Fibroblast of skin of left biceps (primary cell): ENCODE measurements around the gene RHEB.

Source experiments
- DNase-seq, 2 experiments: peaks; one replicate each; pipeline ENCODE4 v3.0.0-alpha.2; 2013; ENCODE audit warnings: low read depth in 2 of 2

Gene RHEB

DNA sequence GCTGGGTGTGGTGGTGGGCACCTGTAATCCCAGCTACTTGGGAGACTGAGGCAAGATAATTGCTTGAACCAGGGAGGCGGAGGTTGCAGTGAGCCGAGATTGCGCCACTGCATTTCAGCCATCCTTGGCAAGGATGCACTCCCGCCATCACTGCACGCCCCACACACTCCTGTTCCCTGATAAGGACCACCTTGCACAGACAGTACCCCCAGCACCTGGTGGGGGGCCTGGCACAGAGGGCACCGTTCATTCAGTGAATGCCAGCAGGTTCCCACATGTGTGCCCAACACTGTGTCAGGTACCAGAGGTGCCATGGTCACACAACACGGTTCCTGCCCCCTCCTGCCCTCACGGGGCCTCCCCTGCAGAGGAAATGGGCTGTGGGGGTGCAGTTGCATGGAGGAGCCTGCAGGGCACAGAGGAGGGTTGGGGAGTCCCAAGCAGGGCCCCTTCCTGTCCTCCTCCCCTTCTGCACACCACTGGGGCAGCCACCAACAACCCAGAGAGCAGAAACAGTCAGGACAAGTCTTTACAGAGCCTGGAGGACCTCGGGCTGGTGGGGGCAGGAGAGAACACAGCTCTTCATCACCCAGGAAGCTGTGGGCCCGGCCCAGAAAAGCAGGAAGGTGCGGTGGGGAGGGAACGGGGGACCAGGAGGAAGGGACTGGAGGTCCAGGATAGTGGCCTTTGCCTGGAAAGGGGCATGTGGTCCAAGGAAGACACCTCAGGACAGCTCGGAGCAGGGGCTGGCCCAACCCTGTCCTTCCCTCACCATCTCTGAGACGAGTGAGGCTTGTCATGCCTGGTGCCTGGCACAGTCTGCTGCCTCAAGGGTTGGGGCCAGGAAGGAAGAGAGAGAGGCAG is 86.8 kb downstream of the RHEB start:
- DNase-seq: no peak

DNA sequence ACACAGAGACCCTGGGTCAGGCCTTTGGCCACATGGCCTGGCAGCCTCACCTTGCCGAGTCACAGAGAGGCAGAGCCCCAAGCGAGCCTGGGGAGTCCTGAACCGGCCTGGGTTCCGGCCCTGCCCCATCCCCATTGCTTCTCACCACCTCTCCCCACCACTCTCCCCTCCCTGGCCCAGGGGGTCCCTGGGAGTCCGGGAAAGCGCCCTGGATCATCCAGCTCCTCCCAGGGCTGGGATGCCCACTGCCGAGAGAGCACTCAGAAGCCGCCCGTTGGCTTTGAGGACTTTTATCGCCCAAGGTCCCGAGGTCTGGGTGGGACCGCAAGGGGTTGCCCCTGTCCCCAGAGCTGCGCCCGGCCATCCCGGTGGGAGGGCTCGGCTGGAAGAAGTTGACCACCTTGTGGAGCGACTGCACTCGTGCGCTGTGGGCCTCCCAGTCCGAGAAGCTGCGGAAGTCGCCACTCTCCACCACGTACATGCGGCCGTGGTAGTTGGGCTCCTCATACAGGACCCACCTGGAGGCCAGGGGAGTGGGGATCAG is 87.9 kb downstream of the RHEB start:
- no peak for DNase-seq

DNA sequence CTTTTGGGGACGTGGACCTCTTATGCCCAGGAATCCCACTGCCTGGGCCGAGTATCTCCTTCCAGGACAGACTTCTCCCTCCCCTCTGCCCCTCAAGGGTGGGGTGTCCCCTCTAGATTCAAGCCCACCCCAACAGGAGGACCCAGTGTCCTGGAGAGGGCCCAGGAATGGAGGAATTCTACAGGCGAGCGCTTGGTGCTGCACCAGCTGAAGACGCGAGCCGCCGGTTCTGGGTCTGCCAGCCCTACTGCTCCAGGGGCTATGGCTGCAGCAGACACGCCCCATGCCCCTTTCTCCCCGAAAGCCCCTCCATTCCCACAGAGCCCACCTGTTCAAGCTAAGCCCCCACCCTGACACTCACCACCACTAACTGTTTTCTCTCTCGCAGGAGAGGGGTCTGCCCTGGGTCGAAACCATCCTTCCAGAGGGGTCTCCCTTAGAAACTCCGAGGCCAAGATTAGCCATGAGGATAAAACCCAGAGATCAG is 88.4 kb downstream of the RHEB start:
- DNase-seq: no peak

GRCh38 chr7:151430391-151431205 is 89.1 kb downstream of the RHEB start:
- DNase-seq: no peak

GRCh38 chr7:151429560-151430331 is 89.9 kb downstream of the RHEB start:
- no peak for DNase-seq

GRCh38 chr7:151429237-151429559 is 90.5 kb downstream of the RHEB start:
- no peak for DNase-seq

- DNase-seq: no peak
Measured at GRCh38 chr7:151428378-151429236, 91.1 kb downstream of the RHEB start.

GRCh38 chr7:151427705-151428377 is 91.9 kb downstream of the RHEB start:
- DNase-seq: no peak

- no peak for DNase-seq
Measured at GRCh38 chr7:151426904-151427704, 92.6 kb downstream of the RHEB start.

DNA sequence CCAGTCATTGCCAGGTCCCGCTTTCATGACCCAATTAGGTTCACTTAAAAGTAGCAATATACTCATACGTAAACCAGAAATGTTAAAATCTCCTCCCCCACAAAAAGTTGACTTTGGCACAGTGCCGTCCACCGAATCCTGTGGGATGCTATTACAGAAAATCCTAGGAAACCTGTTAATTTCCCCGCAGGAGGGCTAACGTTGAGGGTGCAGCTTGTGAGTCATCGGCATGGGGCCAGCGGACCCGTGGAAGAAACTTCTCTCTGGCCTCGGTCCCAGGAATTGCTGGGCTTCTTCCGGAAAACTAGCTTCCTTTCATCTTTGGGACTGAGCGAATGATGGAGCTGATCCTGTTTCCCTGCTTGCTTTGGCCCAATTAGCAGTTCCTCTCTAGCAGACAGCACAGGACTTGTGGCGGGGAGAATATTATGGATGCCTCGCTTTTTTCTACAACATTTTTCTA is 93.2 kb downstream of the RHEB start:
- peak; percentile 70 to 74 for DNase-seq

DNA sequence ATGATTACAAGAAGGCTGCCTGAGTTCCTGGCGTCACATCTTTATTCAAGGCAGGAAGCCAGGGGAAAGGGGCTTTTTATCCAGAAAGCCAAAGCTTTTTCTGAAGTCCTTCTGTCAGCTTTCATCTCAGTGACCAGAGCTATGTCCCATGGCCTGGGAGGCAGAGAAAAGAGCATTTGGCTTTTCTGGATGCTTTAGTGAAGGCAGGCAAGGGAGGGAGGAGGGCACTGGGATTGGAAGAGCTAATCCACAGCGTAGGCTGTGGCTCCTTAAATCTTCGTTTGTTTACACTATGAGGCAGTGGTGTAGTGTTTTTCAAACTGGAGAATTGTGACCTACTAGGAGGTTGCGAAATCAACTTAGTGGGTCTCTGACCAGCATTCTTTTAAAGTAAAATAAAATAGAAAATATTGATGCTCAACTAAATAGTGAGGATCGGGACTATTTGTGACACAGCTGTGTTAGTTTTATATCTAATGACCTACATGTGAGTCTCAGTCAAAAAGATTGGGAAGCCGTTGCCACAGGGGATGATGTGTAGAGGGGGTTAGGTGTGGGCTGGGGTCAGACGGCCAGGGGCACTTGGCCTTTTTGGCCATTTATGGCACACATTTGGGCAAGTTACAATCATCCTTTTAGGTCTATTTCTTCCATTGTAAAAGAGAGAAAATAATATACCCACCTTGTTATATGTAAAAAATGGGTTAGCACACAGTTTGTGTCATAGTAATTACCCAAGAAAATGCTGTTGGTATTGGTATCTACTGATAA is 93.8 kb downstream of the RHEB start:
- DNase-seq: no peak

- no peak for DNase-seq
Measured at GRCh38 chr7:151424799-151425198, 94.9 kb downstream of the RHEB start.

- no peak for DNase-seq
Measured at GRCh38 chr7:151423936-151424335, 95.8 kb downstream of the RHEB start.

GRCh38 chr7:151423226-151423625 is 96.5 kb downstream of the RHEB start:
- DNase-seq: no peak

DNA sequence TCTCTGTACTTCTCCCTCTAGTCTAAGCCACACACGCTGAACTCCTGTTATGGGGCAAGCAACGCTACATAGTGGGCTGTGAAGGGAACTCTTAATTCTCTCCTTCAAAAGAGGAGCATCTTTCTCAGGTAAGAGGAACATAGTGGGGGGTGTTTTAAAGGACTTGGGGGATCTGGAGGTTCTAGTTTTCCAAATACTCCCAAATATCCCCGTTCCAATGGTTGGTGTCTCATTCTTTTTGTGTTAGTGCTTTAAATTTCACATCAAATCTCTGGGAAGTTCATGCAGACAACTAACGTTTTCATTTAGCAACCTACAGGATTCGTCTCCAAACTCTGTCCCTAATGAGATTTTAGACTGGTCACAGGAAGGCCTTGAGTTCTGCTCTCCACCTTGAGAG is 97.5 kb downstream of the RHEB start:
- DNase-seq: no peak

DNA sequence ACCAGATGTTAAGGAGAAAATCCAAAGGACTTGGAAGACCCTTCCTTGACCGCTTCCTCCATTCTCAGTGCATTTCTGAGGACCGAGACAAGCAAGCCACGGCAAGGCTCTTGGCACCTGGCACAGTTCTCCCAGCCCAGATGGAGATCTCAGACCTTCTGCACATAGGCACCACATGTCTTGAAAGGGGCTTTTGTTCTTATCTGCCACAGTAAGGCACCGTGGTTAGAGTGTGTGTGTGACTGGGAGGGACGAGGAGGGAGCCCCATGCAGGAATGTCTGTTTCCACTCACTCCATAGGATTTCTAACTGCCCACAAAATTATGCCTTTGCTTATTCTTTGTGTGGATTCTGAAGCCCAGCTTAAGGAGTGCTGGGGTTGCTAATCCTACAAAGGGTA is 99.6 kb downstream of the RHEB start:
- no peak for DNase-seq

GRCh38 chr7:151416941-151417315 is 102.8 kb downstream of the RHEB start:
- no peak for DNase-seq

DNA sequence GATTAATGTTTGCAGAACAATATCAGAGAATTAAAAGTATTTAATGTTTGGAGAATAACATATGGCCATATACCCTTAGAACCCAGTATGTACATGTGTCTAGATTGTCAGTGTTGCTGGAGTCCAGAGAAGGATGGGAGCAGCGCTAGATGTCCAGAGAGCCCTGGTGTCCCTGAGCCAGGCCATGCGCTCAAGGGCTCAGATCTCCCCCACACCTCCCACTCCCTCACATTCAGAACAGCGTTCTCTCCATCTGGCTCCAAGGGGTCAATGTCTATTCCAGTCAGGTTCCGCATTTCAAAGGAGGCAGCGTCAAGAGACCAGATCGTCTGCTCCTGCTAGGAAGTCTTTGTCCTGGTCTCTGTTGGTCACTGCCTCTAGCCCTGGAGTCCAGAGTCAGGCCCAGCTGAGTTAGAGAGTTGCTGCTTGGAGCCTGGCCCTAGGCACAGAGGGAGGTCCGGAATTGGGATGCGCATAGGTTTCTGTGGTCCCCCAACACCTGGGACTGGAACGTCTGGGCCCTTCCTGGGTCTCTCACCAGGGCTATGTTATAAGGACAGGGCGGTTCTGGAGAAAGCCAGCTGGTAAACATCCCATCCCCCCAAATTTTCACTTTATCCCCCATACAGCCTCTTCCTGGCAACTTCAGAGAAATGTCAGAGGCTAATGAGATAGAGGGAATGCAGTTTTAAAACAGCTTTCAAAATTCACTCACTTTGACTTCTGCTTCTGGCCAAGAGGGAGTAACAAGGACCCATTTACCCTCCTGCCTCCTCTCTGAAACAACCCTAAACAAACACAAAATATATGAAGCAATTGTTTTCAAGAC is 103.4 kb downstream of the RHEB start:
- DNase-seq: no peak
